Transverse colon (tissue), 3 donors: ENCODE measurements around the gene RDH16.

Experiments
- EP300 ChIP-seq: sonication (generic); formaldehyde crosslinking; IDR thresholded peaks from one replicate; pipeline ENCODE4 v1.6.1; 2017; ENCODE audit warnings: antibody characterized with exemption, low read depth
- POLR2AphosphoS5 ChIP-seq, 3 donors: sonication (generic); formaldehyde crosslinking; IDR thresholded peaks; one replicate each; pipeline ENCODE4 v1.6.1; 2016; ENCODE audit warnings: antibody characterized with exemption in 3 of 3

DNA sequence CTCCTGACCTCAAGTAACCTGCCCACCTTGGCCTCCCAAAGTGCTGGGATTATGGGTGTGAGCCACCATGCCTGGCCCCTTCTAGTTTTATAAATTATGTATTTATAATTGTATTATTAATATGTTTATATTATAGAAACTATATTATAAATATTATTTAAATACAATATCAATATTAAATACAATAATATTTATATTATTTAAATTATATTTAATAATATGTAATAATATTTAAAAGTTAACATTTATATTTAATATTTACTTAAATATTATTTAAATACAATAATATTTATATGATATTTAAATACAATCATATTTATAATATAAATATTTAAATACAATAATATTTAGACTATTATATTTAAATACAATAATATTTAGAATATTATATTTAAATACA, 43.2 kb downstream of the RDH16 start:
- no peak for TF ChIP-seq EP300
- TF ChIP-seq POLR2AphosphoS5 (IDR thresholded peaks at IDR 0.05): no peak
